HCT116 (cell line): Measurements from ENCODE around the gene DTYMK. TPM values are rescaled to one million over a fixed set of nuclear protein-coding genes. Genes with fewer than 3 reads are reported as not detected.

Experiments
- ATAC-seq: fragments of 200-7000 bp; cut with Tn5 transposase; 2 replicates; pipeline ENCODE4 v1.9.1; 2020; ENCODE audit warnings: mild to moderate bottlenecking, moderate library complexity
- BruUV-seq: library from RNA; stranded (reverse); fragments of 400-500 nt; replicated peaks from 2 replicates; lab custom pipeline; 2021; lab: Mats Ljungman, UMichigan
- CTCF ChIA-PET: fragments of 300-600 bp; sonication (Branson Sonifier 250); formaldehyde crosslinking; loops from one replicate; lab custom pipeline; 2021; ENCODE audit warnings: antibody characterized with exemption; lab: Charles Lee
- POLR2A ChIA-PET: fragments of 300-600, 350-600 bp; sonication (Branson Sonifier 250); formaldehyde crosslinking; loops from one replicate; lab custom pipeline; 2021; ENCODE audit warnings: antibody characterized with exemption; lab: Charles Lee
- RAD21 ChIA-PET, 2 experiments: fragments of 300-600 bp; sonication (Branson Sonifier 250); formaldehyde crosslinking; loops; one replicate each; lab custom pipeline; 2023; ENCODE audit warnings: low total read pairs in 2 of 2; ENCODE audit not compliant: uncharacterized antibody in 2 of 2, unreplicated experiment in 2 of 2, low non-redundant PET in 1 of 2; lab: Charles Lee
- DNase-seq: peaks from one replicate; pipeline ENCODE4 v3.0.0-alpha.2; 2010; ENCODE audit warnings: low read depth, low spot score
- H2AFZ ChIP-seq: fragments of 200-600 bp; shearing (Covaris generic), sonication (generic); 2 replicates; pipeline ENCODE4 v1.6.1; 2017; ENCODE audit warnings: low read depth, mixed run types, mixed read lengths, antibody characterized with exemption, low read length; ENCODE audit not compliant: poor library complexity, severe bottlenecking
- H3K27ac ChIP-seq: 2 replicates; pipeline ENCODE4 v1.5.1; 2012; ENCODE audit warnings: low read depth, low read length
- H3K27me3 ChIP-seq: fragments of 200-600 bp; sonication (generic); 2 replicates; pipeline ENCODE4 v1.6.1; 2016; ENCODE audit warnings: mixed run types, low read length, mixed read lengths; ENCODE audit not compliant: insufficient read depth
- H3K36me3 ChIP-seq, 2 experiments: fragments of 200-500 bp in 1 of 2; fragments of 200-600 bp in 1 of 2; sonication (Bioruptor generic) in 1 of 2; sonication (generic) in 1 of 2; 2 replicates each; pipeline versions ENCODE4 v1.5.1 to v1.6.1; 2014 to 2016; ENCODE audit warnings: low read length in 2 of 2, inconsistent platforms in 1 of 2, mixed read lengths in 1 of 2, mixed run types in 1 of 2; ENCODE audit not compliant: insufficient read depth in 2 of 2, control insufficient read depth in 1 of 2
- H3K4me1 ChIP-seq, 2 experiments: fragments of 200-600 bp in 1 of 2; sonication (generic) in 1 of 2; 2 replicates each; pipeline versions ENCODE4 v1.5.1 to v1.6.1; 2012 to 2017; ENCODE audit warnings: low read length in 2 of 2, inconsistent platforms in 1 of 2, mild to moderate bottlenecking in 1 of 2, mixed read lengths in 1 of 2, mixed run types in 1 of 2, moderate library complexity in 1 of 2; ENCODE audit not compliant: insufficient read depth in 2 of 2, control insufficient read depth in 1 of 2
- H3K4me2 ChIP-seq: fragments of 200-600 bp; sonication (generic); 2 replicates; pipeline ENCODE4 v1.6.1; 2017; ENCODE audit warnings: mixed run types, low read length, mixed read lengths
- H3K4me3 ChIP-seq, 2 experiments: fragments of 200-600 bp in 1 of 2; sonication (generic) in 1 of 2; replicated peaks in 1 of 2; 2 replicates each; pipeline ENCODE4 v1.5.1; 2011 to 2016; ENCODE audit warnings: low read length in 2 of 2, control low read depth in 1 of 2, low read depth in 1 of 2, mild to moderate bottlenecking in 1 of 2, mixed read lengths in 1 of 2, mixed run types in 1 of 2
- H3K79me2 ChIP-seq: fragments of 200-600 bp; sonication (generic); 2 replicates; pipeline ENCODE4 v1.6.1; 2017; ENCODE audit warnings: mild to moderate bottlenecking, mixed run types, low read length, moderate library complexity, mixed read lengths; ENCODE audit not compliant: insufficient read depth
- H3K9ac ChIP-seq: fragments of 200-600 bp; sonication (generic); 2 replicates; pipeline ENCODE4 v1.6.1; 2016; ENCODE audit warnings: low read length, mixed read lengths
- H3K9me2 ChIP-seq: fragments of 200-600 bp; sonication (generic), shearing (Covaris generic); 2 replicates; pipeline ENCODE4 v1.6.1; 2017; ENCODE audit warnings: mixed run types, mild to moderate bottlenecking, moderate library complexity; ENCODE audit not compliant: insufficient read depth
- H3K9me3 ChIP-seq, 2 experiments: fragments of 200-500 bp in 1 of 2; fragments of 200-600 bp in 1 of 2; sonication (Bioruptor generic) in 1 of 2; sonication (generic) in 1 of 2; 2 replicates each; pipeline ENCODE4 v1.6.1; 2014 to 2017; ENCODE audit warnings: low read length in 2 of 2, mixed read lengths in 2 of 2, inconsistent platforms in 1 of 2, low read depth in 1 of 2, mild to moderate bottlenecking in 1 of 2, mixed run types in 1 of 2, moderate library complexity in 1 of 2; ENCODE audit not compliant: control insufficient read depth in 1 of 2, insufficient read depth in 1 of 2
- H4K20me1 ChIP-seq: fragments of 200-600 bp; sonication (generic), shearing (Covaris generic); 2 replicates; pipeline ENCODE4 v1.6.1; 2017; ENCODE audit warnings: mixed run types, mild to moderate bottlenecking, moderate library complexity; ENCODE audit not compliant: insufficient read depth
- CEBPB ChIP-seq: IDR thresholded peaks from 2 replicates; pipeline ENCODE4 v1.6.1; 2012; ENCODE audit warnings: low read depth
- CTCF ChIP-seq, 3 experiments: fragments of 200-600 bp in 1 of 3; sonication (generic) in 1 of 3; IDR thresholded peaks in 2 of 3; conservative IDR thresholded peaks in 1 of 3; 2 replicates each; pipeline ENCODE4 v1.5.1; 2012 to 2017; ENCODE audit warnings: low read depth in 2 of 3, low read length in 2 of 3, antibody characterized with exemption in 1 of 3, borderline replicate concordance in 1 of 3, control low read depth in 1 of 3, mild to moderate bottlenecking in 1 of 3, mixed read lengths in 1 of 3, mixed run types in 1 of 3, moderate library complexity in 1 of 3; ENCODE audit not compliant: insufficient read depth in 1 of 3
- EGR1 ChIP-seq: IDR thresholded peaks from 2 replicates; pipeline ENCODE4 v1.6.1; 2012; ENCODE audit warnings: low read depth
- ELF1 ChIP-seq: IDR thresholded peaks from 2 replicates; pipeline ENCODE4 v1.6.1; 2012; ENCODE audit warnings: low read depth, borderline replicate concordance
- EZH2 ChIP-seq: fragments of 200-600 bp; sonication (generic); IDR thresholded peaks from 2 replicates; pipeline ENCODE4 v1.6.1; 2017; ENCODE audit warnings: antibody characterized with exemption, mixed run types
- EZH2phosphoT487 ChIP-seq: fragments of 200-600 bp; IDR thresholded peaks from 2 replicates; pipeline ENCODE4 v1.6.1; 2018; ENCODE audit warnings: antibody characterized with exemption, borderline replicate concordance
- FOSL1 ChIP-seq: IDR thresholded peaks from 2 replicates; pipeline ENCODE4 v1.6.1; 2012; ENCODE audit warnings: low read depth
- JUND ChIP-seq: IDR thresholded peaks from 2 replicates; pipeline ENCODE4 v1.6.1; 2012
- MAX ChIP-seq: IDR thresholded peaks from 2 replicates; pipeline ENCODE4 v1.6.1; 2012
- POLR2A ChIP-seq: IDR thresholded peaks from 2 replicates; pipeline ENCODE4 v1.7.0; 2011; ENCODE audit warnings: borderline replicate concordance; ENCODE audit not compliant: insufficient read depth, insufficient read length; ENCODE audit errors: extremely low read depth
- RAD21 ChIP-seq: IDR thresholded peaks from 2 replicates; pipeline ENCODE4 v1.6.1; 2012; ENCODE audit warnings: low read depth, mild to moderate bottlenecking
- REST ChIP-seq: IDR thresholded peaks from 2 replicates; pipeline ENCODE4 v1.6.1; 2012; ENCODE audit warnings: low read depth
- SIN3A ChIP-seq: IDR thresholded peaks from 2 replicates; pipeline ENCODE4 v1.6.1; 2012; ENCODE audit warnings: low read depth
- SP1 ChIP-seq: IDR thresholded peaks from 2 replicates; pipeline ENCODE4 v1.6.1; 2012; ENCODE audit warnings: low read depth
- SRF ChIP-seq: IDR thresholded peaks from 2 replicates; pipeline ENCODE4 v1.6.1; 2012; ENCODE audit warnings: low read depth
- TCF7L2 ChIP-seq: IDR thresholded peaks from 2 replicates; pipeline ENCODE4 v1.7.0; 2011; ENCODE audit warnings: borderline replicate concordance, inconsistent platforms; ENCODE audit not compliant: insufficient read depth, insufficient read length; ENCODE audit errors: extremely low read depth
- YY1 ChIP-seq: IDR thresholded peaks from 2 replicates; pipeline ENCODE4 v1.6.1; 2011; ENCODE audit warnings: low read length, low read depth, moderate library complexity, mild to moderate bottlenecking; ENCODE audit not compliant: insufficient replicate concordance; ENCODE audit errors: extremely low read depth
- ZBTB33 ChIP-seq: IDR thresholded peaks from 2 replicates; pipeline ENCODE4 v1.6.1; 2011; ENCODE audit warnings: mild to moderate bottlenecking, low read length, moderate library complexity; ENCODE audit not compliant: insufficient replicate concordance; ENCODE audit errors: extremely low read depth
- intact Hi-C: fragments of 100-400 bp; cut with micrococcal nuclease; formaldehyde crosslinking; loops from 2 replicates; pipeline ENCODE4 v1.10.0; 2022
- total RNA-seq: library from RNA; stranded (reverse); gene quantifications from one replicate; pipeline ENCODE4 v1.2.1, GENCODE V29; 2021; ENCODE audit not compliant: unreplicated experiment

DTYMK gene
- total RNA-seq, 1 experiment from 2014 or later, result 83.3 TPM

- Histone ChIP-seq H3K36me3 (peaks cover 12 to 20% of the 10 kb centered on the region in 2 experiments; a peak in 3 of 4 replicates), H3K4me2 (no peak overlapping the region)
These were observed 19.8 kb downstream of the DTYMK start for GRCh38 chr2:241666627-241667400.

More at GRCh38 chr2:241666627-241667400, 19.8 kb downstream of the DTYMK start:
- H3K4me1 ChIP-seq, result peaks cover 0 to 5% of the 10 kb centered on the region in 2 experiments; a peak in 1 of 4 replicates
- TF ChIP-seq SIN3A, result no peak
- TF ChIP-seq ZBTB33, result no peak
- TF ChIP-seq TCF7L2, result no peak
- no peak for TF ChIP-seq EZH2phosphoT487
- TF ChIP-seq FOSL1, result no peak
- no peak for TF ChIP-seq SRF
- TF ChIP-seq MAX, result no peak
- TF ChIP-seq YY1, result no peak
- no peak for TF ChIP-seq JUND
- TF ChIP-seq RAD21, result no peak
- TF ChIP-seq EGR1, result no peak
- no peak for TF ChIP-seq CEBPB
- no peak for TF ChIP-seq CTCF (IDR thresholded peaks at IDR 0.05 in 2 of 3, conservative IDR thresholded peaks at IDR 0.05 in 1 of 3; ENCODE audit: borderline replicate concordance in 1 of 3, insufficient read depth in 1 of 3, low read depth in 2 of 3, low read length in 2 of 3)
- no peak for TF ChIP-seq REST
- TF ChIP-seq POLR2A, result no peak
- no peak for TF ChIP-seq EZH2
- TF ChIP-seq SP1, result no peak
- no peak for TF ChIP-seq ELF1
- TF ChIP-seq, all 23 proteins: peak for 0
- no TSS peak for BruUV-seq
- Histone ChIP-seq H3K9ac (no peak overlapping the region), H3K9me2 (no peaks in the 10 kb centered on the region), H3K27me3 (no peaks in the 10 kb centered on the region), H3K9me3 (no peaks in the 10 kb centered on the region), H4K20me1 (0 out of 2 replicates have a peak, but pooled peaks cover 3% of the 10 kb centered on the region), H3K79me2 (no peaks in the 10 kb centered on the region), H3K4me3 (no peak overlapping the region), H2AFZ (no peak overlapping the region), H3K27ac (no peak overlapping the region)
- intact Hi-C loops, result no loop called here
- POLR2A ChIA-PET, result no interaction called here
- CTCF ChIA-PET, result no interaction called here
- RAD21 ChIA-PET, result no interaction called here
- ATAC-seq, result no peak
- DNase-seq, result no peak
